HCT116 (cell line): ENCODE measurements around the gene SENP8.

Experiments used
- ELF1 ChIP-seq: IDR thresholded peaks from 2 replicates; pipeline ENCODE4 v1.6.1; 2012; ENCODE audit warnings: low read depth, borderline replicate concordance
- EZH2 ChIP-seq: fragments of 200-600 bp; sonication (generic); IDR thresholded peaks from 2 replicates; pipeline ENCODE4 v1.6.1; 2017; ENCODE audit warnings: antibody characterized with exemption, mixed run types
- POLR2A ChIP-seq: IDR thresholded peaks from 2 replicates; pipeline ENCODE4 v1.7.0; 2011; ENCODE audit warnings: borderline replicate concordance; ENCODE audit not compliant: insufficient read depth, insufficient read length; ENCODE audit errors: extremely low read depth
- POLR2AphosphoS5 ChIP-seq: IDR thresholded peaks from 2 replicates; pipeline ENCODE4 v1.6.1; 2011; ENCODE audit warnings: mild to moderate bottlenecking, low read depth, low read length, moderate library complexity
- RAD21 ChIP-seq: IDR thresholded peaks from 2 replicates; pipeline ENCODE4 v1.6.1; 2012; ENCODE audit warnings: low read depth, mild to moderate bottlenecking
- SIN3A ChIP-seq: IDR thresholded peaks from 2 replicates; pipeline ENCODE4 v1.6.1; 2012; ENCODE audit warnings: low read depth
- YY1 ChIP-seq: IDR thresholded peaks from 2 replicates; pipeline ENCODE4 v1.6.1; 2011; ENCODE audit warnings: low read length, low read depth, moderate library complexity, mild to moderate bottlenecking; ENCODE audit not compliant: insufficient replicate concordance; ENCODE audit errors: extremely low read depth
- ZNF274 ChIP-seq: fragments of 200-500 bp; sonication (Bioruptor generic); IDR thresholded peaks from 2 replicates; pipeline ENCODE4 v1.6.1; 2014; ENCODE audit warnings: mild to moderate bottlenecking, low read depth, low read length, inconsistent platforms
- TF ChIP-seq, protein P1 (sequence below), 3 experiments: fragments of 200-600 bp in 1 of 3; sonication (generic) in 1 of 3; IDR thresholded peaks in 2 of 3; conservative IDR thresholded peaks in 1 of 3; 2 replicates each; pipeline ENCODE4 v1.5.1; 2012 to 2017; ENCODE audit warnings: low read depth in 2 of 3, low read length in 2 of 3, antibody characterized with exemption in 1 of 3, borderline replicate concordance in 1 of 3, control low read depth in 1 of 3, mild to moderate bottlenecking in 1 of 3, mixed read lengths in 1 of 3, mixed run types in 1 of 3, moderate library complexity in 1 of 3; ENCODE audit not compliant: insufficient read depth in 1 of 3
- TF ChIP-seq, protein P2 (sequence below): IDR thresholded peaks from 2 replicates; pipeline ENCODE4 v1.6.1; 2012
- TF ChIP-seq, protein P3 (sequence below): IDR thresholded peaks from 2 replicates; pipeline ENCODE4 v1.6.1; 2012; ENCODE audit warnings: low read depth
- TF ChIP-seq, protein P4 (sequence below): IDR thresholded peaks from 2 replicates; pipeline ENCODE4 v1.6.1; 2011; ENCODE audit warnings: mild to moderate bottlenecking, low read length, moderate library complexity; ENCODE audit not compliant: insufficient replicate concordance; ENCODE audit errors: extremely low read depth

DNA sequence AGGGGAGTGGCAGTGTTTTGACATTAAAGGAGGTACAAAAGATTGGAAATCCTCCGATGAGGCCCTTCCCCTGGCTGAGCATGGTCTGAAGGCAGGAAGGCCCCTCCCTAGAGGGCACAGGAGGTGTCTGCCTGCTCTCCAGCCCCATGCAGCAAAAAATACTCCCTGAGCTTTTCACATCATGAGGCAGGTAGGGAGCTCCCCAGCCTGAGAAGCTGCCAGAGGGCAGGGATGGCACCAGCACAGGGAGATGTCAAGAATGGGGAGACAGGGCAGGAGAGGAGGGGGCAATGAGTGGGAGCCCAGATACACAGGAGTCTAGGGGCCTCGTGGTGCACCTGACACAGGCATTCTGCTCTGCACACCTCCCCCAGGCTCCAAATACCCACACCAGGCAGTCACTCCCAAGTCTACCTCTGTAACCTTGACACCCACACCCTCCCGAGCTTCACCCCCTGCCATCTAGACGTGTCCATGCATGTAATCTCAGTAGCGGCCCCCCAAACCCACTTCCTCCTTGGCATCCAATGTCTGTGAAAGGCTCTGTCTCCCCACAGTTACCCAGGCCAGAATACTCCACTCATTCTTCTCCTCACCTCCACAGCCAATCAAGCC is 56.5 kb downstream of the SENP8 start:
- TF ChIP-seq, protein P1, sequence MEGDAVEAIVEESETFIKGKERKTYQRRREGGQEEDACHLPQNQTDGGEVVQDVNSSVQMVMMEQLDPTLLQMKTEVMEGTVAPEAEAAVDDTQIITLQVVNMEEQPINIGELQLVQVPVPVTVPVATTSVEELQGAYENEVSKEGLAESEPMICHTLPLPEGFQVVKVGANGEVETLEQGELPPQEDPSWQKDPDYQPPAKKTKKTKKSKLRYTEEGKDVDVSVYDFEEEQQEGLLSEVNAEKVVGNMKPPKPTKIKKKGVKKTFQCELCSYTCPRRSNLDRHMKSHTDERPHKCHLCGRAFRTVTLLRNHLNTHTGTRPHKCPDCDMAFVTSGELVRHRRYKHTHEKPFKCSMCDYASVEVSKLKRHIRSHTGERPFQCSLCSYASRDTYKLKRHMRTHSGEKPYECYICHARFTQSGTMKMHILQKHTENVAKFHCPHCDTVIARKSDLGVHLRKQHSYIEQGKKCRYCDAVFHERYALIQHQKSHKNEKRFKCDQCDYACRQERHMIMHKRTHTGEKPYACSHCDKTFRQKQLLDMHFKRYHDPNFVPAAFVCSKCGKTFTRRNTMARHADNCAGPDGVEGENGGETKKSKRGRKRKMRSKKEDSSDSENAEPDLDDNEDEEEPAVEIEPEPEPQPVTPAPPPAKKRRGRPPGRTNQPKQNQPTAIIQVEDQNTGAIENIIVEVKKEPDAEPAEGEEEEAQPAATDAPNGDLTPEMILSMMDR (IDR thresholded peaks at IDR 0.05 in 2 of 3, conservative IDR thresholded peaks at IDR 0.05 in 1 of 3; ENCODE audit: borderline replicate concordance in 1 of 3, insufficient read depth in 1 of 3, low read depth in 2 of 3, low read length in 2 of 3): no peak
- no peak for TF ChIP-seq ELF1
- TF ChIP-seq, protein P2, sequence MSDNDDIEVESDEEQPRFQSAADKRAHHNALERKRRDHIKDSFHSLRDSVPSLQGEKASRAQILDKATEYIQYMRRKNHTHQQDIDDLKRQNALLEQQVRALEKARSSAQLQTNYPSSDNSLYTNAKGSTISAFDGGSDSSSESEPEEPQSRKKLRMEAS: no peak
- TF ChIP-seq RAD21: no peak
- no peak for TF ChIP-seq SIN3A
- TF ChIP-seq POLR2A: no peak
- no peak for TF ChIP-seq ZNF274
- TF ChIP-seq YY1: no peak
- TF ChIP-seq POLR2AphosphoS5: no peak
- TF ChIP-seq, protein P3, sequence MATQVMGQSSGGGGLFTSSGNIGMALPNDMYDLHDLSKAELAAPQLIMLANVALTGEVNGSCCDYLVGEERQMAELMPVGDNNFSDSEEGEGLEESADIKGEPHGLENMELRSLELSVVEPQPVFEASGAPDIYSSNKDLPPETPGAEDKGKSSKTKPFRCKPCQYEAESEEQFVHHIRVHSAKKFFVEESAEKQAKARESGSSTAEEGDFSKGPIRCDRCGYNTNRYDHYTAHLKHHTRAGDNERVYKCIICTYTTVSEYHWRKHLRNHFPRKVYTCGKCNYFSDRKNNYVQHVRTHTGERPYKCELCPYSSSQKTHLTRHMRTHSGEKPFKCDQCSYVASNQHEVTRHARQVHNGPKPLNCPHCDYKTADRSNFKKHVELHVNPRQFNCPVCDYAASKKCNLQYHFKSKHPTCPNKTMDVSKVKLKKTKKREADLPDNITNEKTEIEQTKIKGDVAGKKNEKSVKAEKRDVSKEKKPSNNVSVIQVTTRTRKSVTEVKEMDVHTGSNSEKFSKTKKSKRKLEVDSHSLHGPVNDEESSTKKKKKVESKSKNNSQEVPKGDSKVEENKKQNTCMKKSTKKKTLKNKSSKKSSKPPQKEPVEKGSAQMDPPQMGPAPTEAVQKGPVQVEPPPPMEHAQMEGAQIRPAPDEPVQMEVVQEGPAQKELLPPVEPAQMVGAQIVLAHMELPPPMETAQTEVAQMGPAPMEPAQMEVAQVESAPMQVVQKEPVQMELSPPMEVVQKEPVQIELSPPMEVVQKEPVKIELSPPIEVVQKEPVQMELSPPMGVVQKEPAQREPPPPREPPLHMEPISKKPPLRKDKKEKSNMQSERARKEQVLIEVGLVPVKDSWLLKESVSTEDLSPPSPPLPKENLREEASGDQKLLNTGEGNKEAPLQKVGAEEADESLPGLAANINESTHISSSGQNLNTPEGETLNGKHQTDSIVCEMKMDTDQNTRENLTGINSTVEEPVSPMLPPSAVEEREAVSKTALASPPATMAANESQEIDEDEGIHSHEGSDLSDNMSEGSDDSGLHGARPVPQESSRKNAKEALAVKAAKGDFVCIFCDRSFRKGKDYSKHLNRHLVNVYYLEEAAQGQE: no peak
- TF ChIP-seq, protein P4, sequence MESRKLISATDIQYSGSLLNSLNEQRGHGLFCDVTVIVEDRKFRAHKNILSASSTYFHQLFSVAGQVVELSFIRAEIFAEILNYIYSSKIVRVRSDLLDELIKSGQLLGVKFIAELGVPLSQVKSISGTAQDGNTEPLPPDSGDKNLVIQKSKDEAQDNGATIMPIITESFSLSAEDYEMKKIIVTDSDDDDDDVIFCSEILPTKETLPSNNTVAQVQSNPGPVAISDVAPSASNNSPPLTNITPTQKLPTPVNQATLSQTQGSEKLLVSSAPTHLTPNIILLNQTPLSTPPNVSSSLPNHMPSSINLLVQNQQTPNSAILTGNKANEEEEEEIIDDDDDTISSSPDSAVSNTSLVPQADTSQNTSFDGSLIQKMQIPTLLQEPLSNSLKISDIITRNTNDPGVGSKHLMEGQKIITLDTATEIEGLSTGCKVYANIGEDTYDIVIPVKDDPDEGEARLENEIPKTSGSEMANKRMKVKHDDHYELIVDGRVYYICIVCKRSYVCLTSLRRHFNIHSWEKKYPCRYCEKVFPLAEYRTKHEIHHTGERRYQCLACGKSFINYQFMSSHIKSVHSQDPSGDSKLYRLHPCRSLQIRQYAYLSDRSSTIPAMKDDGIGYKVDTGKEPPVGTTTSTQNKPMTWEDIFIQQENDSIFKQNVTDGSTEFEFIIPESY: no peak
- TF ChIP-seq EZH2: no peak
